Activated naive CD4-positive, alpha-beta T cell treated with anti-CD3 and anti-CD28 coated beads, Interleukin-2, amount 50 U/mL, for 24 hours (primary cell): ENCODE data around the gene ADCYAP1R1.

Source experiments
- H3K27ac Mint-ChIP-seq: one replicate; pipeline ENCODE4 v1.8.0; 2021; ENCODE audit warnings: mild to moderate bottlenecking, mixed read lengths
- H3K27me3 Mint-ChIP-seq: one replicate; pipeline ENCODE4 v1.8.0; 2021; ENCODE audit warnings: mixed read lengths
- H3K36me3 Mint-ChIP-seq: one replicate; pipeline ENCODE4 v1.8.0; 2021; ENCODE audit warnings: mixed read lengths
- H3K4me1 Mint-ChIP-seq: one replicate; pipeline ENCODE4 v1.8.0; 2021; ENCODE audit warnings: mixed read lengths
- H3K4me3 Mint-ChIP-seq: one replicate; pipeline ENCODE4 v1.8.0; 2021; ENCODE audit warnings: mild to moderate bottlenecking, mixed read lengths
- H3K9me3 Mint-ChIP-seq: one replicate; pipeline ENCODE4 v1.8.0; 2021; ENCODE audit warnings: mixed read lengths

ADCYAP1R1 gene

DNA sequence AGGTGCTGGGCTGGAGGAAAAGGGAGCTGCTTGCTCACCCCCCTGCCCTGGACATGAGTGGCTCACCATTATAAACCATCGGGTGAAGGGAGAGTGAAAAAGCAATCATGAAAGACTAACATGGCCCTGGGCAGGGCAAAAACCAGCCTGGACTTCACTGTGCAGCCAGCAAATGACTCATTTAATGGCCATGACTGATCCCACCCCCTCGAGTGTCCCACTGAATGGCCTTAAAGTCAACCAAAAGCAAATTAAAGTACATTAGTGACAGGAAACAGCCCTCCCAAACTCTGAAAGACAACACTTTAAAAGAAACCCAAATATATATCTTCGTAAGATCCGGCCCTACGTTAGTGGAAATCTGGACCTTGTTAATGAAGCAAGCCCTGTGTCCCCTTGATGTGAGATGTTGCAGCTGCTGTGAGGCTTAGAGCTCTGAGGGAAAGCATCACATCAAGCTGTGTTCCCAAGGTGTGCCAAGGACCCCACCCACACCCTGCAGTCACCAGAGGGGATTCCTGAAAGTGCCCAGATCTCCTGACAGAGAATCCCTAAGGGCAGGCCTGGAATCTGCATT is 31.2 kb downstream of the ADCYAP1R1 start:
- Mint-ChIP-seq H3K27ac (no peak overlapping the region), H3K4me3 (no peak overlapping the region), H3K9me3 (no peaks in the 10 kb centered on the region), H3K4me1 (no peaks in the 10 kb centered on the region), H3K36me3 (no peaks in the 10 kb centered on the region), H3K27me3 (peaks cover 11% of the 10 kb centered on the region)

DNA sequence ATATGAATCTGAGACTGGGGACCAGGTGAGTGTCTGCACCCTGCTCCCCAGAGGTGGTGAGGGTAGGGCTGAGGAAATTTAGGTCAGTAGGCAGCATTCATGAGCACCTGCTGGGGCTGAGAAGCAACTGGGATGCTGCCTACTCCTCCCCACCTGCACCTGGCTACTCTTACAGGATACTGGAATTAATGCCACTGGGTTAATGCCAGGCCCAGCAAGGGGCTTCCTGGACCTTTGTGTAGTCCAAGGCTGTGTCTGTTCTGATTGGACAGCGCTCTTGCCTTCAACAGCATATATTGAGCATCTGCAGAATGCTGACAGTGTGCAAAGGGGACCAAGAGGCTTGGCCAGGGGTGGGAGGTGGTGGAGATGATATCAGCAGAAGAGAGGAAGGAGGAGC is 32.1 kb downstream of the ADCYAP1R1 start:
- H3K27me3 Mint-ChIP-seq = peaks cover 11% of the 10 kb centered on the region
- no peaks in the 10 kb centered on the region for H3K4me1 Mint-ChIP-seq
- no peaks in the 10 kb centered on the region for H3K9me3 Mint-ChIP-seq
- no peak overlapping the region for H3K27ac Mint-ChIP-seq
- H3K4me3 Mint-ChIP-seq = no peak overlapping the region
- H3K36me3 Mint-ChIP-seq = no peaks in the 10 kb centered on the region

DNA sequence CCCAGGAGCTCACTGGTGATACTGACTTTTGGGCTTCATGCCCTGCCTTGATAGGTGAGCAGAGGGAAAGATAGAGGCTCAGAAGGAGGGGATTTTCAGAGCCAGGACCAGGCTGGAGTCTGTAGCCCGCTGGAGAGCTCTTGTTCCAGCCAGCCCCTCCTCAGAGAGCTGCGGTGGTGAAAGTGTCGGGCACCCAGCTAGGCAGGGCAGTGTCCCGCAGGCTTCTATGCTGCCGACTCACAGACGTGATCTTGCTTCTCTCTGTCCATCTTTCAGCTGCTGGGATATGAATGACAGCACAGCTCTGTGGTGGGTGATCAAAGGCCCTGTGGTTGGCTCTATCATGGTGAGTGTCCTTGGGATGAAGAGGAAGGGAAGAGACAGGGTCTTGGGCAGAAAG is 35.2 kb downstream of the ADCYAP1R1 start:
- no peak overlapping the region for H3K4me3 Mint-ChIP-seq
- no peaks in the 10 kb centered on the region for H3K4me1 Mint-ChIP-seq
- no peaks in the 10 kb centered on the region for H3K9me3 Mint-ChIP-seq
- no peaks in the 10 kb centered on the region for H3K36me3 Mint-ChIP-seq
- H3K27me3 Mint-ChIP-seq = peaks cover 2% of the 10 kb centered on the region
- H3K27ac Mint-ChIP-seq = no peak overlapping the region

GRCh38 chr7:31091924-31092434 is 39.9 kb downstream of the ADCYAP1R1 start:
- Mint-ChIP-seq H3K4me3 (no peak overlapping the region), H3K4me1 (no peaks in the 10 kb centered on the region), H3K9me3 (no peaks in the 10 kb centered on the region), H3K27ac (no peak overlapping the region), H3K36me3 (no peaks in the 10 kb centered on the region), H3K27me3 (no peaks in the 10 kb centered on the region)

GRCh38 chr7:31092606-31093005 is 40.5 kb downstream of the ADCYAP1R1 start:
- H3K36me3 Mint-ChIP-seq = no peaks in the 10 kb centered on the region
- no peaks in the 10 kb centered on the region for H3K4me1 Mint-ChIP-seq
- peaks cover 5% of the 10 kb centered on the region for H3K27me3 Mint-ChIP-seq
- H3K9me3 Mint-ChIP-seq = no peaks in the 10 kb centered on the region
- no peak overlapping the region for H3K4me3 Mint-ChIP-seq
- H3K27ac Mint-ChIP-seq = no peak overlapping the region

- H3K9me3 Mint-ChIP-seq = no peaks in the 10 kb centered on the region
- H3K27me3 Mint-ChIP-seq = peaks cover 5% of the 10 kb centered on the region
- no peak overlapping the region for H3K27ac Mint-ChIP-seq
- H3K4me1 Mint-ChIP-seq = no peaks in the 10 kb centered on the region
- no peaks in the 10 kb centered on the region for H3K36me3 Mint-ChIP-seq
- no peak overlapping the region for H3K4me3 Mint-ChIP-seq
Measured at GRCh38 chr7:31093282-31093681, 41.2 kb downstream of the ADCYAP1R1 start.

DNA sequence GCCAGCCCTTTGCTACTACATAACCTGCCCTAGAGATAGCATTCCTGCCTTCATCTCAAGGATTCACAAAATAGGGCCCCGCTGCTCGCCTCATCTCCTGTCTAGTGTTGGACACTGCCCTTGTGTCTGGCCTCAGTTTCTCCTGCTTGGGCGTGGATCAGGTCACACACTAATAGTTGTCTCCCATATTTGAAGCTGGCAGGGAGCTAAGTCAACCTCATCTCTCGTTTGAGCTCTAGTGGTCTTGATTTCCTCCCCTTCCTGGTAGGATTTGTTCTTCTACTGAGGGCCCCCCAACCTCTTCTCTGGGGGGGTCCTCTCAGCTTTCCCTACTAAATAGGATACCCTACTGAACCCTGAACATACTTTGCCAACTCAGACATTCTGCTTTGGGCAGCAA is 42.2 kb downstream of the ADCYAP1R1 start:
- no peaks in the 10 kb centered on the region for H3K36me3 Mint-ChIP-seq
- H3K27ac Mint-ChIP-seq = no peak overlapping the region
- H3K9me3 Mint-ChIP-seq = no peaks in the 10 kb centered on the region
- H3K27me3 Mint-ChIP-seq = peaks cover 5% of the 10 kb centered on the region
- H3K4me1 Mint-ChIP-seq = no peaks in the 10 kb centered on the region
- no peak overlapping the region for H3K4me3 Mint-ChIP-seq

GRCh38 chr7:31095286-31096197 is 43.4 kb downstream of the ADCYAP1R1 start:
- Mint-ChIP-seq H3K4me3 (no peak overlapping the region), H3K27ac (no peak overlapping the region), H3K36me3 (no peaks in the 10 kb centered on the region), H3K9me3 (no peaks in the 10 kb centered on the region), H3K4me1 (no peaks in the 10 kb centered on the region), H3K27me3 (peaks cover 5% of the 10 kb centered on the region)

DNA sequence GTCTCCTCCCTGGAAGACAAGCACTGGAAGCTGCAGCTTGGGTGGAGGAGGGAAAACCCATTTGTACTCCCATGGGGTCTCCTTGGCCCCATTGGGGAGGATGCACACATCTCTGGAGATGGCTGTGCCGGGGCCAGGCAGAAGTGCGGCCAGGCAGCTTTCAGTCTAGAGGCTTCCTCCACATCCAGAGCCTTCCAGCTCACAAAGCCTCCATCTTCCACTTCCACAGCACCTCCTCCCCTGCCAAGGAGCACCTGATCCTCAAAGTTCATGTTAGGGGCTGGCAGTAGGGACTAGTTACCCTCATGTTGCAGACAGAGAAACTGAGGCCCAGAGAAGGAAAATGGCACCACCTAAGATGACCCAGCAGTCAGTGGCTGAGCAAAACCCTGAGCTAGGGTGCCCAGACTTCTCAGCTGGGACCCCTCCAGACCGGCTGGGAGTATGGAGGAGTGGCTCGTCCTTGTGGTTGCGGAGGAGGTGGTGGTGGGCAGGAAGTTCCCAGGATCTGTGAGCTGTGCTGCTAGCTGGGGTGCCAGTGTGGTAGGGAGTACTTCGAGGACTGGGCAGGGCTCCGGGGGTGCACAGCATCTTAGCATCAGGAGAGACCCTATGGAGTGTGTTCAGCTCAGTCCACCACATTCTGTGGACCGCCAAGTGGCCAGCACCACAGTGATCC is 44.2 kb downstream of the ADCYAP1R1 start:
- no peaks in the 10 kb centered on the region for H3K9me3 Mint-ChIP-seq
- H3K4me1 Mint-ChIP-seq = no peaks in the 10 kb centered on the region
- H3K36me3 Mint-ChIP-seq = no peaks in the 10 kb centered on the region
- H3K27me3 Mint-ChIP-seq = peaks cover 6% of the 10 kb centered on the region
- no peak overlapping the region for H3K4me3 Mint-ChIP-seq
- no peak overlapping the region for H3K27ac Mint-ChIP-seq

GRCh38 chr7:31096877-31097258 is 44.8 kb downstream of the ADCYAP1R1 start:
- Mint-ChIP-seq H3K9me3 (no peaks in the 10 kb centered on the region), H3K36me3 (no peaks in the 10 kb centered on the region), H3K4me1 (no peaks in the 10 kb centered on the region), H3K4me3 (no peak overlapping the region), H3K27ac (no peak overlapping the region), H3K27me3 (peaks cover 6% of the 10 kb centered on the region)

DNA sequence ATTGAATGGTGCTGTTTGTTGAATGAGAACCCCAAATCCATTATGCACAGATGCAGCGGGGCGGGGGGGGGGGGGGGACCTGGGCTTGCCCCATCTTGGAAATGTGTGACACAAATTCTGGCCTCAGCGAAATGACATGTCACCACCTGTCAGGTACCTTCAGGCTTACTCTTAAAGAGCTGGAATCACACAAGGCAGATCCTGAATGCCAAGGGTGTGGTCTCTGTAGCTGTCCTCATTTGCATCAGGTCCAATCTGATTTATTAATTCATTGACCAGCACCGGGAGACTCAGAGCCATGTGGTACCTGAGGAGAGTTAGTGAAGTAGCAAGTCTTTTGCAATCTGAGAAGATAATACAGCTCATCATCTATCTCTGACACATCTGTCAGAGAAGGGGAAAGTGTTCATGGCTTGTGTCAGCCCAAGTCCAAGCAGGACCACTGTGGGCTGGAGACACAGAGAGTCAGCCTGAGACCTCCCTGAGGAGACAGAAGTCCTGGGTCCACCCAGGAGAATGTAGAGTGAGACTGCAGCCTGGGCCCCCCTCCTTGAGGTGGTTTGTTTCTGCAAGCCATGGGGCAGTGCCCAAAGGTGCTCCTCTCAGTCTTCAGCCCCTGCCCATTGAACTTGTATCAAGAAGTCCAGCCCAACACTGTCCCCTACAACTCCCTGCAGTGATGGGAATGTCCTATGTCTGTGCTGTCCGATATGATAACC is 46.7 kb downstream of the ADCYAP1R1 start:
- no peak overlapping the region for H3K4me3 Mint-ChIP-seq
- H3K27ac Mint-ChIP-seq = no peak overlapping the region
- H3K4me1 Mint-ChIP-seq = no peaks in the 10 kb centered on the region
- no peaks in the 10 kb centered on the region for H3K36me3 Mint-ChIP-seq
- H3K27me3 Mint-ChIP-seq = peaks cover 7% of the 10 kb centered on the region
- H3K9me3 Mint-ChIP-seq = no peaks in the 10 kb centered on the region

DNA sequence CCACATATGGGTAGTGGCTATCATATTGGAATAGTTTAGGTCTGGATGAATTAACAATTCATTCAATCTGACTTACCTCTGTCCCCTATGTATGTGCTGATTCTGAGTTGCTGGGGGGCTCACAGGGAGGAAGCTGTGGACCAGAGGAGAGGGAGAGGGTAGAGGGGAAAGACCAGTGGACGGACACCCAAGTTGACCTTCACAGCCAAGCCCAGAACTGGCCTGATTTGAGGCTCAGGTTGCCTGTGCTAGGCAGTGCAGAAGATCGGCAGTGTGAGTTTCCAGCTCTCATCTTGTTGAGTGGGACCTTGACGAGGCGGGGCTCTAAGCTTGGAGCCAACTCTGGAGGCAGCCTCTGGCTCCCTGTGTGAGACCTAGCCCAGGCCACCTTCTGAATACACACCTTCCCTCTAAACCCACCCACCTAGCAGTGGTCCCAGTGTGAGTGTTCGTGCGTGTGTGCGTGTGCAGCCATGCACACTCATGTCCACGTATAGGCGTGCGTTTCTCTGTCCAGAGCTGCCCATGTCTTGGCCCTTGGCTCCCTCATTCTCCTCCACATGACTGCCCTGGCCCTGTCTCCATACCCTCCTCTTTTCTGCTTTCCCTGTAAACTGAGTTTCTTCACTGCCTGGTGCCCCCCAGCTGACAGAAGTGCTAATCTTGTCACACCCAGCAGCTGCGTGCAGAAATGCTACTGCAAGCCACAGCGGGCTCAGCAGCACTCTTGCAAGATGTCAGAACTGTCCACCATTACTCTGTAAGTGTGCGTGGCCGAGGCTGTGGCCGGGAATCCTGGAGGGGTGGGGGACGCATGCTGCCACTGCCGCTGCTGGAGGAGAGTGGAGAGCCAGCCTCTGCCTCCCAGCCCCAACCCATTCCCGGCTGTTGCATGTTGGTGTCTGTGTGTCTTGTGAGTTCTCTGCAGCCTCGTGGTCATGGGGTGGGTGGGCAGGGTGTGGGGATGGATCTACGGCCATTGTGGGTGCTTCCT is 47.6 kb downstream of the ADCYAP1R1 start:
- no peaks in the 10 kb centered on the region for H3K36me3 Mint-ChIP-seq

GRCh38 chr7:31100445-31100844 is 48.3 kb downstream of the ADCYAP1R1 start:
- Mint-ChIP-seq H3K4me3 (no peak overlapping the region), H3K27me3 (peaks cover 7% of the 10 kb centered on the region), H3K27ac (no peak overlapping the region), H3K36me3 (no peaks in the 10 kb centered on the region), H3K4me1 (no peaks in the 10 kb centered on the region), H3K9me3 (no peaks in the 10 kb centered on the region)

More for the DNA sequence above, 47.6 kb downstream of the ADCYAP1R1 start:
- Mint-ChIP-seq H3K27ac (no peak overlapping the region), H3K4me3 (no peak overlapping the region), H3K9me3 (no peaks in the 10 kb centered on the region), H3K27me3 (peaks cover 7% of the 10 kb centered on the region), H3K4me1 (no peaks in the 10 kb centered on the region)

DNA sequence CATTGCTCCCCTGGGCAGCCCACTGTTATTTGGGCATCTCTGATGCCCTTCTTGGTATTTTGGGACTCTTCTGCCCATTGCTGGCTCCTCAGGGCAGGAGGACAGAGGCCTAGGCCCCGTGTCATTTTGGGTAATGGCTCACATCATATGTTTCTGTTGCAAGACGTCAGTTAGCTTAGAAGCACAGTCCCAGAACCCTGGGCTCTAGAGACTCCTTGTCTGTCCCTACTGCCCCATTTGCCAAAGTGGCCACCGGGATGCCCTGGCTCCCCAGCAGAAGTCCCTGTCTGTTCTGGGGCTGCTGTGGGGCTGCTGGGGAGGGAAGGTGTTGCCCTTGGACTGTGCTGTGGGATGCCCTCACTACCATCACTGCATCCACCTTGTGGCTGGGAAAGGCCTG is 48.8 kb downstream of the ADCYAP1R1 start:
- peaks cover 7% of the 10 kb centered on the region for H3K27me3 Mint-ChIP-seq
- no peaks in the 10 kb centered on the region for H3K9me3 Mint-ChIP-seq
- H3K4me1 Mint-ChIP-seq = no peaks in the 10 kb centered on the region
- no peaks in the 10 kb centered on the region for H3K36me3 Mint-ChIP-seq
- no peak overlapping the region for H3K4me3 Mint-ChIP-seq
- H3K27ac Mint-ChIP-seq = no peak overlapping the region
